Measurements from ENCODE around the gene BDNF. TPM values are rescaled to one million over a fixed set of nuclear protein-coding genes. Genes with fewer than 3 reads are reported as not detected.

The BDNF gene
- 0.37 and 0.64 TPM in 2 replicates for total RNA-seq

DNA sequence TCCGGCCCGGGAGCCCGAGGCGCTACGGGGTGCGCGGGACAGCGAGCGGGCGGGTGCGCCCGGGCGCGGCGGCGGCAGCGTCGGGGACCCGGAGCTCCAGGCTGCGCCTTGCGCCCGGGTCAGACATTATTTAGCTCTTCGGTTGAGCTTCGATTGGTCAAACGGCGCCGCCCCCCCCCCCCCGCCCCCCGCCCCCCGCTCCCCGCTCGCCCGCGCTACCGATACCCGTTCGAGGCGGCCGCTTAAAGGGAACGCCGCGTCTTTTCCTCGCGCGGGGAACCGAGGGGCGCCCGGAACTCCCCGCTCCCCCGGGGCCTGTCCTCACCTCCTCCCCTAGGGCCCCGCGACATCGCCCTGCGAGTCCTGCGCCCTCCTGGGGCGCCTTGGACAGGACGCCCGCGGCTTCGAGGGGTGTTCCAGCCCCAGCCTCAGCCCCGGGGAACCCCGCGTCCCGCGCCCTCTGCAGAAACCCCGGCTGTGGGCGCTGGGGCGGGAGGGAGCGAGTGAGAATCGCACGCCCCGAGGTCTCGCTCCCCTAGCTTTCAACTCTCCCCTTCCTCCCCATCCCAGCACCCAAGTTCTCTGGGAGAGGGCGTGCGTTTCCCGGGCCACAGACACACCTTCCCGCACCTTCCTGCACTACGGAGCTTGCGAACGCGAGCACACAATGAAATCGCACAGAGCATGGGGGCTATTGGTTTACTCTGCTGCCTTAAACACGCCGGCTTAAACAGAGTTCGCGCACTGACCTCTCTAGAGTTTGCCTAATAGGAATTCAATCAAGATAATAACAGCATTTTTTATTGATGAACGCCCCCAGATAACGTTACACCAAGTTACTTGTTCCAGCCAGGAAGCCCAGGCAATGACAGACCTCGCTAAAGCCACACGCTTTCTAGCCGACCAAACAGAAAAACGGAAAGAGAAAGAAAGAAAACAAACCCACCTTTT, at the start of gene BDNF:
TSS of gene BDNF (minus strand) at position 105 of the 951 bp plus-strand sequence. CDS start 41,891 bp downstream, outside the sequence.

Other genes with a start within 250 kb of the BDNF start
- gene LGR4, start 227.7 kb downstream of the BDNF start, total RNA-seq: 22.5 and 24.9 TPM in 2 replicates
- 13.7 and 18.3 TPM in 2 replicates for gene LIN7C, start 193.7 kb downstream of the BDNF start, total RNA-seq

All from cardiac ventricle fibroblast (primary cell).